Fibroblast of lung (primary cell): ENCODE measurements around the gene RPL10. TPM values are rescaled to one million over a fixed set of nuclear protein-coding genes. Genes with fewer than 3 reads are reported as not detected.

ENCODE experiments used
- DNase-seq, 2 donors: peaks; one replicate each; pipeline versions ENCODE4 v3.0.0 to v3.0.0-alpha.2; 2010; ENCODE audit warnings: low read depth in 2 of 2
- H2AFZ ChIP-seq: 2 replicates; pipeline ENCODE4 v1.5.1; 2012; ENCODE audit warnings: low read length, control low read depth, inconsistent platforms
- H3K27ac ChIP-seq: 2 replicates; pipeline ENCODE4 v1.5.1; 2011; ENCODE audit warnings: low read length, control low read depth; ENCODE audit not compliant: insufficient read depth
- H3K27me3 ChIP-seq: 2 replicates; pipeline ENCODE4 v1.5.1; 2011; ENCODE audit warnings: mild to moderate bottlenecking, low read length; ENCODE audit not compliant: control insufficient read depth, insufficient read depth
- H3K36me3 ChIP-seq: 2 replicates; pipeline ENCODE4 v1.5.1; 2011; ENCODE audit warnings: low read length; ENCODE audit not compliant: control insufficient read depth, insufficient read depth
- H3K4me1 ChIP-seq: 2 replicates; pipeline ENCODE4 v1.5.1; 2011; ENCODE audit warnings: low read length; ENCODE audit not compliant: control insufficient read depth, insufficient read depth; ENCODE audit errors: extremely low read depth
- H3K4me2 ChIP-seq: 2 replicates; pipeline ENCODE4 v1.5.1; 2011; ENCODE audit warnings: low read length, control low read depth; ENCODE audit not compliant: insufficient read depth; ENCODE audit errors: extremely low read depth
- H3K4me3 ChIP-seq, 4 experiments: fragments of 200-600 bp in 1 of 4; sonication (generic) in 1 of 4; replicated peaks in 1 of 4; 2 replicates each; pipeline ENCODE4 v1.5.1; 2011 to 2016; ENCODE audit warnings: low read length in 4 of 4, low read depth in 3 of 4, mild to moderate bottlenecking in 3 of 4, control low read depth in 2 of 4, inconsistent platforms in 1 of 4, mixed read lengths in 1 of 4; ENCODE audit not compliant: insufficient read depth in 1 of 4; ENCODE audit errors: control extremely low read depth in 1 of 4
- H3K79me2 ChIP-seq: 2 replicates; pipeline ENCODE4 v1.5.1; 2012; ENCODE audit warnings: mild to moderate bottlenecking, low read length, inconsistent platforms; ENCODE audit not compliant: control insufficient read depth, insufficient read depth
- H3K9ac ChIP-seq: 2 replicates; pipeline ENCODE4 v1.5.1; 2011; ENCODE audit warnings: mild to moderate bottlenecking, low read length, control low read depth; ENCODE audit not compliant: insufficient read depth
- H3K9me3 ChIP-seq: 2 replicates; pipeline ENCODE4 v1.5.1; 2012; ENCODE audit warnings: low read depth, low read length; ENCODE audit not compliant: control insufficient read depth, insufficient read depth
- H4K20me1 ChIP-seq: 2 replicates; pipeline ENCODE4 v1.5.1; 2011; ENCODE audit warnings: low read length; ENCODE audit not compliant: control insufficient read depth, insufficient read depth; ENCODE audit errors: extremely low read depth
- EZH2 ChIP-seq: IDR thresholded peaks from 2 replicates; pipeline ENCODE4 v1.5.1; 2012; ENCODE audit warnings: low read length, control low read depth, mild to moderate bottlenecking; ENCODE audit errors: missing control alignments
- polyA plus RNA-seq, 2 donors: library from polyadenylated mRNA; depleted of rRNA in 1 of 2; stranded (reverse) in 1 of 2; unstranded in 1 of 2; fragments of >200 nt; gene quantifications; 2 replicates each; pipeline ENCODE4 v1.2.1, GENCODE V29; 2011 to 2012; ENCODE audit warnings: missing spikeins in 1 of 2
- total RNA-seq: library from RNA; depleted of rRNA; stranded (reverse); fragments of >200 nt; gene quantifications from 2 replicates; pipeline ENCODE4 v1.2.1, GENCODE V29; 2014
- TF ChIP-seq, protein P1 (sequence below), 2 donors: IDR thresholded peaks in 1 of 2; conservative IDR thresholded peaks in 1 of 2; 1 replicate in 1 of 2; 2 replicates in 1 of 2; pipeline ENCODE4 v1.5.1; 2011 to 2012; ENCODE audit warnings: low read length in 2 of 2, control low read depth in 1 of 2, inconsistent platforms in 1 of 2, low read depth in 1 of 2, mild to moderate bottlenecking in 1 of 2

The RPL10 gene
- total and polyA plus RNA-seq, 2 donors (not counting 1 experiment from before 2014, with no cell fraction given) = 2,319 to 4,527 TPM

DNA sequence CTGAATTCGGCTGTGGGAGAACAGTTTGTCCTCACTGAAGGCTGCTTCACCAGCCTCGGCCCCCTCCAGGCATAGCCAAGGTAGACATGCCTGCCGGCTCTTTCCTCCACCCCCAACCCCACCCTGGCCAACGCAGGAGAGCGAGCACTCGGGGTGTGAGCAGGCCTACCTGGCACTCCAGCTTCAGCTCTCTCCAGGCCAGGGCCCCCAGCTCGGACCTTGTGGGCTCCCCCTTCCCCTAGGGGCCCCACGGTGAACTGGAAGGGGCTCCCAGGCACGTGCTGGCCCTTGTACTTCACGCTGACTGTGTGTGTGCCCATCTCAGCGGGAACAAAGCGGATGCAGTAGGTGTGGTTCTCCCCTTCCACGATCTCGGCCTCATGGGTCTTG, 46.2 kb upstream of the RPL10 start:
- H3K9me3 ChIP-seq = no peaks in the 10 kb centered on the region
- H3K9ac ChIP-seq = no peak overlapping the region
- H3K4me2 ChIP-seq = no peak overlapping the region
- H3K27ac ChIP-seq = no peak overlapping the region
- TF ChIP-seq EZH2 = no peak
- TF ChIP-seq, protein P1, sequence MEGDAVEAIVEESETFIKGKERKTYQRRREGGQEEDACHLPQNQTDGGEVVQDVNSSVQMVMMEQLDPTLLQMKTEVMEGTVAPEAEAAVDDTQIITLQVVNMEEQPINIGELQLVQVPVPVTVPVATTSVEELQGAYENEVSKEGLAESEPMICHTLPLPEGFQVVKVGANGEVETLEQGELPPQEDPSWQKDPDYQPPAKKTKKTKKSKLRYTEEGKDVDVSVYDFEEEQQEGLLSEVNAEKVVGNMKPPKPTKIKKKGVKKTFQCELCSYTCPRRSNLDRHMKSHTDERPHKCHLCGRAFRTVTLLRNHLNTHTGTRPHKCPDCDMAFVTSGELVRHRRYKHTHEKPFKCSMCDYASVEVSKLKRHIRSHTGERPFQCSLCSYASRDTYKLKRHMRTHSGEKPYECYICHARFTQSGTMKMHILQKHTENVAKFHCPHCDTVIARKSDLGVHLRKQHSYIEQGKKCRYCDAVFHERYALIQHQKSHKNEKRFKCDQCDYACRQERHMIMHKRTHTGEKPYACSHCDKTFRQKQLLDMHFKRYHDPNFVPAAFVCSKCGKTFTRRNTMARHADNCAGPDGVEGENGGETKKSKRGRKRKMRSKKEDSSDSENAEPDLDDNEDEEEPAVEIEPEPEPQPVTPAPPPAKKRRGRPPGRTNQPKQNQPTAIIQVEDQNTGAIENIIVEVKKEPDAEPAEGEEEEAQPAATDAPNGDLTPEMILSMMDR (conservative IDR thresholded peaks at IDR 0.05 in 1 of 2, IDR thresholded peaks at IDR 0.05 in 1 of 2; ENCODE audit: low read depth in 1 of 2, low read length in 2 of 2) = no peak
- H3K4me3 ChIP-seq = no peak overlapping the region
- no peak overlapping the region for H2AFZ ChIP-seq
- no peaks in the 10 kb centered on the region for H3K4me1 ChIP-seq
- peaks cover 67% of the 10 kb centered on the region for H3K36me3 ChIP-seq
- no peak for DNase-seq
- H3K27me3 ChIP-seq = no peaks in the 10 kb centered on the region
- no peaks in the 10 kb centered on the region for H4K20me1 ChIP-seq
- peaks cover 22% of the 10 kb centered on the region for H3K79me2 ChIP-seq

DNA sequence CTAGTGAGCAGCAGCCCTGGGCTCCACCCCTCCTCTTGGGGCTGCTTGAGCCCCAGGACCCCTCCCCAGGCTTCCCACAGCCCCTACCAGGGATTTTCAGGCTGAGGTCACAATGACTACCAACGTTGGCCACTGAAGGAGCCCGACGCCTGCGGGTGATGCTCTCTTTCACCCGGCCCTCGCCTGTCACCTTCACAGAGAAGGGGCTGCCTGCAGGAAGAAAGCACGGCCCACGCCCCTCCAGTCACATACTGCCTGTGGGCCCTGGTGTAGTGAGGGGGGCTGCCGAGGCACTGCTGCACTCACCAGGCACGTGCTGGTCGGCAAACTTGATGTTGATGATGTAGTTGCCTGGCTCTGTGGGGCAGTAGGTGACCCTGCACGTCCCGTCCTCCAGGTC, 45.7 kb upstream of the RPL10 start:
- no peak for DNase-seq
- H3K27me3 ChIP-seq = no peaks in the 10 kb centered on the region
- no peak for TF ChIP-seq EZH2
- TF ChIP-seq, protein P1 (conservative IDR thresholded peaks at IDR 0.05 in 1 of 2, IDR thresholded peaks at IDR 0.05 in 1 of 2; ENCODE audit: low read depth in 1 of 2, low read length in 2 of 2) = no peak
- H3K79me2 ChIP-seq = peaks cover 26% of the 10 kb centered on the region
- no peak overlapping the region for H3K4me3 ChIP-seq
- peaks cover 70% of the 10 kb centered on the region for H3K36me3 ChIP-seq
- no peak overlapping the region for H3K27ac ChIP-seq
- no peaks in the 10 kb centered on the region for H3K9me3 ChIP-seq
- H3K4me1 ChIP-seq = no peaks in the 10 kb centered on the region
- no peak overlapping the region for H3K4me2 ChIP-seq
- no peak overlapping the region for H2AFZ ChIP-seq
- no peaks in the 10 kb centered on the region for H4K20me1 ChIP-seq
- H3K9ac ChIP-seq = no peak overlapping the region

DNA sequence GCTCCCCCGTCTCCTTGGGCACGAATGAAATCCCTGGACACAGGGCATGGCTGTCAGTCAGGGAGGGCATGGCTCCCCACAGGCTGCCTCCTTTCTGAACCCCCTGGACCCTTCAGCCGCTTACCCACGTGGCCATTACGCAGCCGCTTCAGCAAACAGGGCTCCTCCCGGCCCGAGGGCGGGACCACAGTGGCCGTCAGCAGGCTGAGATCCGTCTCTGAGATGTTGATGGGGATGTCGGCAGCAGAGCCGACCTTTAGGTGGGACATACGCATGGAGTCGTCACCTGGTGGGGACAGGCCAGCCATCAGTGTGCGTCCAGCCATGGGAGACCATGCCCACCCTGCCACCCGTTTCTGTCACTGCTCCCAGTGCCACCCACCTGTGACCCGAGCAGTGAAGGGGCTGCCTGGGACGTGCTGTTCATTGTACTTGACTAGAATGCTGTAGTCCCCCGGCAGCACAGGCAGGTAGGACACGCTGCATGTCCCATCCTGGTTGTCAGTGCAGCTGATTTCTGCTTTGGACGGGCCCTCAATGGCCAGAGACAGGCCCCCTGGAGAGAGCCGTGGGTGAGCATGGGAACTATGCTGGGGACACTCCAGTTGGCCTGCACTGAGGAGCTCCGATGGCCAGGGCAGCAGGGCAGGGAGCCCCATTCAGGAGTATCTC, 44.9 kb upstream of the RPL10 start:
- Histone ChIP-seq H4K20me1 (no peaks in the 10 kb centered on the region), H3K79me2 (peaks cover 32% of the 10 kb centered on the region), H3K36me3 (peaks cover 76% of the 10 kb centered on the region), H2AFZ (no peak overlapping the region), H3K4me2 (no peak overlapping the region), H3K27me3 (no peaks in the 10 kb centered on the region), H3K9me3 (no peaks in the 10 kb centered on the region), H3K27ac (no peak overlapping the region), H3K4me3 (no peak overlapping the region), H3K4me1 (no peaks in the 10 kb centered on the region), H3K9ac (no peak overlapping the region)
- DNase-seq = no peak
- TF ChIP-seq, protein P1 (conservative IDR thresholded peaks at IDR 0.05 in 1 of 2, IDR thresholded peaks at IDR 0.05 in 1 of 2; ENCODE audit: low read depth in 1 of 2, low read length in 2 of 2) = no peak
- no peak for TF ChIP-seq EZH2
